H1 (cell line): ENCODE measurements around the gene TBCEL. TPM values are rescaled to one million over a fixed set of nuclear protein-coding genes. Genes with fewer than 3 reads are reported as not detected.

Experiments
- CTCF ChIA-PET: fragments of 300-600 bp; sonication (Branson Sonifier 250); formaldehyde crosslinking; loops from one replicate; lab custom pipeline; 2021; ENCODE audit not compliant: partially characterized antibody; lab: Charles Lee
- POLR2A ChIA-PET: fragments of 300-600 bp; sonication (Branson Sonifier 250); formaldehyde crosslinking; loops from one replicate; lab custom pipeline; 2021; ENCODE audit warnings: inconsistent platforms; ENCODE audit not compliant: partially characterized antibody; lab: Charles Lee
- DNase-seq, 2 experiments: peaks; one replicate each; pipeline versions ENCODE4 v3.0.0 to v3.0.0-alpha.2; 2010 to 2022; ENCODE audit warnings: low spot score in 2 of 2, low read depth in 1 of 2, mixed read lengths in 1 of 2
- FAIRE-seq: peaks from 2 replicates; lab custom pipeline; 2011; peaks lifted over from hg19 to GRCh38; lab: Jason Lieb, UNC
- H2AFZ ChIP-seq: 2 replicates; pipeline ENCODE4 v1.8.1; 2012; ENCODE audit warnings: low read length, inconsistent platforms
- H2AK5ac ChIP-seq: 2 replicates; pipeline ENCODE4 v1.6.1; 2013; ENCODE audit warnings: low read depth, low read length
- H2BK120ac ChIP-seq: replicated peaks from 2 replicates; pipeline ENCODE3; 2013; ENCODE audit warnings: low read depth, low read length, inconsistent platforms
- H2BK12ac ChIP-seq: 2 replicates; pipeline ENCODE4 v1.6.1; 2013; ENCODE audit warnings: low read depth, low read length
- H2BK15ac ChIP-seq: 2 replicates; pipeline ENCODE4 v1.6.1; 2013; ENCODE audit warnings: low read length
- H2BK20ac ChIP-seq: 2 replicates; pipeline ENCODE4 v1.6.1; 2013; ENCODE audit warnings: low read length
- H2BK5ac ChIP-seq: 2 replicates; pipeline ENCODE4 v1.6.1; 2013; ENCODE audit warnings: low read depth, low read length
- H3K14ac ChIP-seq: 2 replicates; pipeline ENCODE4 v1.6.1; 2013; ENCODE audit warnings: inconsistent platforms; ENCODE audit not compliant: insufficient read length
- H3K18ac ChIP-seq: 2 replicates; pipeline ENCODE4 v1.6.1; 2013; ENCODE audit warnings: low read length; ENCODE audit errors: extremely low read depth
- H3K23ac ChIP-seq: 2 replicates; pipeline ENCODE4 v1.6.1; 2013; ENCODE audit warnings: inconsistent platforms; ENCODE audit not compliant: insufficient read length
- H3K23me2 ChIP-seq: 2 replicates; pipeline ENCODE4 v1.6.1; 2013; ENCODE audit warnings: low read depth, low read length
- H3K27ac ChIP-seq: 2 replicates; pipeline ENCODE4 v1.6.1; 2011; ENCODE audit warnings: low read depth, low read length, inconsistent platforms
- H3K27me3 ChIP-seq, 4 experiments: replicated peaks in 1 of 4; 1 replicate in 1 of 4; 2 replicates in 3 of 4; pipeline versions ENCODE4 v1.6.1 to v1.8.1; 2011 to 2013; ENCODE audit warnings: low read length in 3 of 4, mild to moderate bottlenecking in 3 of 4, inconsistent platforms in 2 of 4, mixed read lengths in 2 of 4, moderate library complexity in 1 of 4; ENCODE audit not compliant: control insufficient read depth in 3 of 4, insufficient read depth in 3 of 4; ENCODE audit errors: extremely low read depth in 1 of 4
- H3K36me3 ChIP-seq, 4 experiments: 2 replicates each; pipeline versions ENCODE4 v1.6.1 to v1.8.1; 2011 to 2013; ENCODE audit warnings: mild to moderate bottlenecking in 4 of 4, low read length in 3 of 4, moderate library complexity in 2 of 4, control low read depth in 1 of 4, inconsistent platforms in 1 of 4; ENCODE audit not compliant: insufficient read depth in 4 of 4, control insufficient read depth in 2 of 4
- H3K4ac ChIP-seq: replicated peaks from 2 replicates; pipeline ENCODE3; 2013; ENCODE audit warnings: low read length, low read depth, mixed read lengths, inconsistent platforms; ENCODE audit not compliant: insufficient read length
- H3K4me1 ChIP-seq, 4 experiments: replicated peaks in 1 of 4; 1 replicate in 1 of 4; 2 replicates in 3 of 4; pipeline versions ENCODE4 v1.6.1 to v1.8.1; 2011 to 2013; ENCODE audit warnings: low read length in 3 of 4, inconsistent platforms in 2 of 4, mixed read lengths in 1 of 4; ENCODE audit not compliant: insufficient read depth in 4 of 4, control insufficient read depth in 3 of 4
- H3K4me2 ChIP-seq, 2 experiments: 2 replicates each; pipeline versions ENCODE4 v1.6.1 to v1.8.1; 2011 to 2013; ENCODE audit warnings: low read depth in 2 of 2, low read length in 2 of 2, control low read depth in 1 of 2, inconsistent platforms in 1 of 2, mild to moderate bottlenecking in 1 of 2; ENCODE audit not compliant: insufficient read depth in 1 of 2
- H3K4me3 ChIP-seq, 4 experiments: fragments of 200-600, 300-600 bp in 1 of 4; sonication (generic), shearing (Covaris generic), sonication (Bioruptor Twin) in 1 of 4; 2 replicates each; pipeline versions ENCODE4 v1.5.1 to v1.8.1; 2011 to 2016; ENCODE audit warnings: low read length in 4 of 4, low read depth in 3 of 4, control low read depth in 2 of 4, inconsistent platforms in 2 of 4, mild to moderate bottlenecking in 2 of 4, mixed read lengths in 1 of 4, moderate library complexity in 1 of 4; ENCODE audit not compliant: insufficient read depth in 2 of 4; ENCODE audit errors: extremely low read depth in 1 of 4
- H3K56ac ChIP-seq: replicated peaks from 2 replicates; pipeline ENCODE3; 2013; ENCODE audit warnings: low read depth, mild to moderate bottlenecking, mixed read lengths, low read length, inconsistent platforms; ENCODE audit not compliant: insufficient read length
- H3K79me1 ChIP-seq: 2 replicates; pipeline ENCODE4 v1.6.1; 2013; ENCODE audit warnings: low read depth, low read length, control low read depth
- H3K79me2 ChIP-seq, 2 experiments: 2 replicates each; pipeline versions ENCODE4 v1.6.1 to v1.8.1; 2012 to 2013; ENCODE audit warnings: low read length in 2 of 2, mild to moderate bottlenecking in 2 of 2, inconsistent platforms in 1 of 2; ENCODE audit not compliant: insufficient read depth in 2 of 2, control insufficient read depth in 1 of 2
- H3K9ac ChIP-seq, 4 experiments: replicated peaks in 1 of 4; 1 replicate in 1 of 4; 2 replicates in 3 of 4; pipeline versions ENCODE4 v1.6.1 to v1.8.1; 2011 to 2013; ENCODE audit warnings: low read depth in 3 of 4, low read length in 3 of 4, control low read depth in 2 of 4, mild to moderate bottlenecking in 2 of 4, moderate library complexity in 2 of 4, inconsistent platforms in 1 of 4; ENCODE audit errors: extremely low read depth in 1 of 4
- H3K9me3 ChIP-seq, 2 experiments: 2 replicates each; pipeline versions ENCODE4 v1.6.1 to v1.8.1; 2012 to 2013; ENCODE audit warnings: mild to moderate bottlenecking in 2 of 2, moderate library complexity in 2 of 2, control low read depth in 1 of 2, inconsistent platforms in 1 of 2, low read depth in 1 of 2, low read length in 1 of 2, mixed read lengths in 1 of 2; ENCODE audit not compliant: insufficient read depth in 2 of 2
- H4K20me1 ChIP-seq, 2 experiments: replicated peaks in 1 of 2; 2 replicates each; pipeline versions ENCODE3 to v1.8.1; 2011 to 2013; ENCODE audit warnings: inconsistent platforms in 2 of 2, low read length in 2 of 2, mild to moderate bottlenecking in 1 of 2; ENCODE audit not compliant: insufficient read depth in 2 of 2, control insufficient read depth in 1 of 2
- H4K5ac ChIP-seq: 2 replicates; pipeline ENCODE4 v1.6.1; 2013; ENCODE audit warnings: low read length, low read depth, mixed read lengths, inconsistent platforms; ENCODE audit not compliant: insufficient read length
- H4K8ac ChIP-seq: 2 replicates; pipeline ENCODE4 v1.8.0; 2013; ENCODE audit warnings: mild to moderate bottlenecking, moderate library complexity, low read length, inconsistent platforms; ENCODE audit not compliant: insufficient read depth; ENCODE audit errors: extremely low read depth
- H4K91ac ChIP-seq: replicated peaks from 2 replicates; pipeline ENCODE3; 2013; ENCODE audit warnings: low read length, mixed read lengths, inconsistent platforms; ENCODE audit not compliant: insufficient read length
- BACH1 ChIP-seq: IDR thresholded peaks from 2 replicates; pipeline ENCODE4 v1.6.1; 2012; ENCODE audit warnings: low read length, improper control_type of control experiment
- BRCA1 ChIP-seq: IDR thresholded peaks from 2 replicates; pipeline ENCODE4 v1.6.1; 2012; ENCODE audit warnings: low read depth, low read length, improper control_type of control experiment
- CEBPB ChIP-seq: IDR thresholded peaks from 2 replicates; pipeline ENCODE4 v1.6.1; 2012; ENCODE audit warnings: low read depth, low read length
- CHD1 ChIP-seq: IDR thresholded peaks from 2 replicates; pipeline ENCODE4 v1.6.1; 2012; ENCODE audit warnings: low read depth, low read length, improper control_type of control experiment
- CREB1 ChIP-seq: IDR thresholded peaks from 2 replicates; pipeline ENCODE4 v1.6.1; 2012; ENCODE audit warnings: inconsistent platforms
- EZH2 ChIP-seq: fragments of 200-600 bp; sonication (generic); IDR thresholded peaks from 2 replicates; pipeline ENCODE4 v1.7.1; 2012; ENCODE audit warnings: low read depth, mild to moderate bottlenecking, moderate library complexity, low read length, inconsistent platforms; ENCODE audit not compliant: severe bottlenecking
- GABPA ChIP-seq: IDR thresholded peaks from 2 replicates; pipeline ENCODE4 v1.6.1; 2011; ENCODE audit warnings: mild to moderate bottlenecking, low read length, moderate library complexity, borderline replicate concordance; ENCODE audit not compliant: insufficient read depth
- NRF1 ChIP-seq: IDR thresholded peaks from 2 replicates; pipeline ENCODE4 v1.6.1; 2011; ENCODE audit warnings: mild to moderate bottlenecking, low read depth, low read length, improper control_type of control experiment
- RBBP5 ChIP-seq: IDR thresholded peaks from 2 replicates; pipeline ENCODE4 v1.7.1; 2012; ENCODE audit warnings: low read depth, mild to moderate bottlenecking, inconsistent platforms, low read length, moderate library complexity, borderline replicate concordance
- RNF2 ChIP-seq: fragments of 200-900, 300-1000 bp; sonication (generic); IDR thresholded peaks from 2 replicates; pipeline ENCODE4 v1.7.1; 2016; ENCODE audit warnings: borderline replicate concordance, low read depth, mild to moderate bottlenecking, antibody characterized with exemption, low read length; ENCODE audit not compliant: poor library complexity, severe bottlenecking; ENCODE audit errors: missing control alignments
- TAF1 ChIP-seq: IDR thresholded peaks from 2 replicates; pipeline ENCODE4 v1.6.1; 2011; ENCODE audit warnings: mild to moderate bottlenecking, low read depth, low read length
- YY1 ChIP-seq: IDR thresholded peaks from 2 replicates; pipeline ENCODE4 v1.6.1; 2011; ENCODE audit warnings: low read depth, mild to moderate bottlenecking, low read length
- ZNF274 ChIP-seq: IDR thresholded peaks from 2 replicates; pipeline ENCODE4 v1.7.0; 2012; ENCODE audit warnings: low read length, borderline replicate concordance; ENCODE audit errors: extremely low read depth
- WGBS, 2 experiments: shearing (Covaris generic) in 1 of 2; methylation state at CpG; one replicate each; pipeline versions ENCODE4 v1.1.6 to v1.1.7; 2013 to 2015; ENCODE audit warnings: low lambda C conversion rate in 2 of 2, mixed read lengths in 2 of 2, inconsistent platforms in 1 of 2, low coverage in 1 of 2, missing lambda C conversion rate in 1 of 2; ENCODE audit not compliant: insufficient replicate concordance in 2 of 2, insufficient coverage in 1 of 2, insufficient read length in 1 of 2; ENCODE audit errors: extremely low coverage in 1 of 2, missing lambda C conversion rate in 1 of 2; 5-methylcytosine and 5-hydroxymethylcytosine counted together
- polyA plus RNA-seq, 7 experiments: library from polyadenylated mRNA; depleted of rRNA in 3 of 7; stranded (reverse) in 5 of 7; unstranded in 2 of 7; fragments of >200 nt in 5 of 7; fragments of 200-250 nt in 2 of 7; gene quantifications; 1 replicate in 5 of 7; 2 replicates in 1 of 7; 4 replicates in 1 of 7; pipeline versions ENCODE4 v1.2.1 to v1.2.3, GENCODE V29; 2011 to 2013; ENCODE audit warnings: missing spikeins in 2 of 7, mixed read lengths in 2 of 7
- total RNA-seq: library from RNA; stranded (reverse); fragmentation: NEBNext Ultra II Directional; extraction: Animal tissue kit (Norgen Biotek cat#: 25700); gene quantifications from 2 replicates; pipeline ENCODE4 v1.2.1, GENCODE V29; 2021

Gene TBCEL
- total and polyA plus RNA-seq, 2 of the 8 experiments (the other 6 are each of a cell fraction or from before 2014, with no cell fraction given), result 3.9 to 16.0 TPM

- Histone ChIP-seq H2AFZ (no peak overlapping the region), H3K9ac (no peak overlapping the region), H3K18ac (no peak overlapping the region), H3K36me3 (no peaks in the 10 kb centered on the region), H2BK12ac (no peak overlapping the region), H2BK20ac (no peak overlapping the region), H4K91ac (no peak overlapping the region), H3K4me1 (peaks cover 0 to 2% (median under 1%) of the 10 kb centered on the region in 4 experiments; a peak in 3 of 7 replicates), H3K4me2 (no peak overlapping the region), H3K27ac (no peak overlapping the region), H2BK15ac (no peak overlapping the region), H3K79me1 (no peaks in the 10 kb centered on the region), H4K20me1 (no peaks in the 10 kb centered on the region), H3K79me2 (no peaks in the 10 kb centered on the region), H3K4me3 (no peak overlapping the region), H3K27me3 (peaks cover 0 to 1% (median 0%) of the 10 kb centered on the region in 4 experiments; a peak in 1 of 7 replicates), H2AK5ac (no peak overlapping the region), H3K14ac (no peak overlapping the region), H3K4ac (no peak overlapping the region), H4K8ac (no peak overlapping the region), H3K9me3 (no peaks in the 10 kb centered on the region), H3K23me2 (no peaks in the 10 kb centered on the region), H3K56ac (no peak overlapping the region), H2BK120ac (no peak overlapping the region), H3K23ac (no peak overlapping the region), H2BK5ac (no peak overlapping the region), H4K5ac (no peak overlapping the region)
- no peak for TF ChIP-seq CEBPB
- TF ChIP-seq RNF2, result no peak
- no peak for TF ChIP-seq GABPA
- no peak for TF ChIP-seq CHD1
- no peak for TF ChIP-seq RBBP5
- TF ChIP-seq TAF1, result no peak
- no peak for TF ChIP-seq BACH1
- no peak for TF ChIP-seq BRCA1
- TF ChIP-seq NRF1, result no peak
- no peak for TF ChIP-seq ZNF274
- no peak for TF ChIP-seq CREB1
- no peak for TF ChIP-seq EZH2
- TF ChIP-seq YY1, result no peak
- ChIA-PET CTCF (interaction anchor here (1.5 to 2.3 kb wide), 2 partner anchors 9 to 32 kb away, joined by 4 to 10 read pairs; no protein-coding TSS in a partner anchor), POLR2A (no interaction called here)
- FAIRE-seq, result no peak
- WGBS, 2 experiments, result 93% methylated on average over 1 of the region's 1 CpG; no CpG with 5 or more reads in 1 of the 2 experiments
- DNase-seq, result no peak
Measured at GRCh38 chr11:121095561-121095960, 71.7 kb downstream of the TBCEL start.
